Endothelial cell (in vitro differentiated cells): ENCODE measurements around the gene LMAN2L. TPM values are rescaled to one million over a fixed set of nuclear protein-coding genes. Genes with fewer than 3 reads are reported as not detected.

Source experiments
- DNase-seq: peaks from one replicate; pipeline ENCODE4 v3.0.0; 2021; ENCODE audit warnings: low spot score
- H3K27ac Mint-ChIP-seq: one replicate; pipeline ENCODE4 v1.8.0; 2021; ENCODE audit warnings: mixed read lengths, inconsistent platforms; ENCODE audit not compliant: unreplicated experiment
- H3K27me3 Mint-ChIP-seq: one replicate; pipeline ENCODE4 v1.8.0; 2021; ENCODE audit warnings: mild to moderate bottlenecking, moderate library complexity, mixed read lengths, inconsistent platforms; ENCODE audit not compliant: unreplicated experiment
- H3K36me3 Mint-ChIP-seq: one replicate; pipeline ENCODE4 v1.8.0; 2021; ENCODE audit warnings: mild to moderate bottlenecking, low read depth, mixed read lengths, inconsistent platforms; ENCODE audit not compliant: unreplicated experiment
- H3K4me1 Mint-ChIP-seq: one replicate; pipeline ENCODE4 v1.8.0; 2021; ENCODE audit warnings: mild to moderate bottlenecking, mixed read lengths, inconsistent platforms; ENCODE audit not compliant: unreplicated experiment
- H3K4me3 Mint-ChIP-seq: one replicate; pipeline ENCODE4 v1.8.0; 2021; ENCODE audit warnings: mild to moderate bottlenecking, mixed read lengths, inconsistent platforms; ENCODE audit not compliant: unreplicated experiment
- H3K9me3 Mint-ChIP-seq: one replicate; pipeline ENCODE4 v1.8.0; 2021; ENCODE audit warnings: mixed read lengths, inconsistent platforms; ENCODE audit not compliant: unreplicated experiment
- total RNA-seq: library from RNA; stranded (reverse); fragmentation: NEBNext Ultra II Directional; extraction: Animal tissue kit (Norgen Biotek cat#: 25700); gene quantifications from one replicate; pipeline ENCODE4 v1.2.1, GENCODE V29; 2021; ENCODE audit not compliant: unreplicated experiment
- TF ChIP-seq, protein P1 (sequence below): fragments of 200-600 bp; sonication (generic); IDR thresholded peaks from one replicate; pipeline ENCODE4 v1.5.0; 2021; ENCODE audit warnings: antibody characterized with exemption; ENCODE audit not compliant: unreplicated experiment

The LMAN2L gene
- total RNA-seq, 1 donor from 2014 or later = 19.4 TPM

DNA sequence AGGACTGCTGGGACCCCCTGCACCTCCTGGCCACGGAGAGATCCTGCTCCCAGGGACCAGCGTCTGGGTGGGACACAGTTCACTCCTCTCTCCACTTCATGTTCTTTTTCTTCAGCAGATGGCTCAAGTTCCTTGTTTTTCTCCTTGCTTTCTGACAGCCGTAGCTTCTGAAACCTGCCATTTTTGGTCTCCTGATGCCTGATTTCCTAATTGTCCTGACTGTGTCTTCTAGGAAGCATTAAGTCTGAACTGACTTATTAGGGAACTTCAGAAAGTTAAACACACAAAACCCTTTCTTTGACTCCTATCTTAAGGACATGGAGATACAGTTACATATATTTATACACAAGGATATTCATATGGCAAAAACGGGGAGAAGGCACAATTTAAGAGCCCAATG is 43.5 kb upstream of the LMAN2L start:
- no peaks in the 10 kb centered on the region for H3K36me3 Mint-ChIP-seq
- no peak overlapping the region for H3K4me3 Mint-ChIP-seq
- no peak for DNase-seq
- H3K27me3 Mint-ChIP-seq = peaks cover 2% of the 10 kb centered on the region
- H3K4me1 Mint-ChIP-seq = no peaks in the 10 kb centered on the region
- no peak overlapping the region for H3K27ac Mint-ChIP-seq
- H3K9me3 Mint-ChIP-seq = no peaks in the 10 kb centered on the region
- TF ChIP-seq, protein P1, sequence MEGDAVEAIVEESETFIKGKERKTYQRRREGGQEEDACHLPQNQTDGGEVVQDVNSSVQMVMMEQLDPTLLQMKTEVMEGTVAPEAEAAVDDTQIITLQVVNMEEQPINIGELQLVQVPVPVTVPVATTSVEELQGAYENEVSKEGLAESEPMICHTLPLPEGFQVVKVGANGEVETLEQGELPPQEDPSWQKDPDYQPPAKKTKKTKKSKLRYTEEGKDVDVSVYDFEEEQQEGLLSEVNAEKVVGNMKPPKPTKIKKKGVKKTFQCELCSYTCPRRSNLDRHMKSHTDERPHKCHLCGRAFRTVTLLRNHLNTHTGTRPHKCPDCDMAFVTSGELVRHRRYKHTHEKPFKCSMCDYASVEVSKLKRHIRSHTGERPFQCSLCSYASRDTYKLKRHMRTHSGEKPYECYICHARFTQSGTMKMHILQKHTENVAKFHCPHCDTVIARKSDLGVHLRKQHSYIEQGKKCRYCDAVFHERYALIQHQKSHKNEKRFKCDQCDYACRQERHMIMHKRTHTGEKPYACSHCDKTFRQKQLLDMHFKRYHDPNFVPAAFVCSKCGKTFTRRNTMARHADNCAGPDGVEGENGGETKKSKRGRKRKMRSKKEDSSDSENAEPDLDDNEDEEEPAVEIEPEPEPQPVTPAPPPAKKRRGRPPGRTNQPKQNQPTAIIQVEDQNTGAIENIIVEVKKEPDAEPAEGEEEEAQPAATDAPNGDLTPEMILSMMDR = no peak

DNA sequence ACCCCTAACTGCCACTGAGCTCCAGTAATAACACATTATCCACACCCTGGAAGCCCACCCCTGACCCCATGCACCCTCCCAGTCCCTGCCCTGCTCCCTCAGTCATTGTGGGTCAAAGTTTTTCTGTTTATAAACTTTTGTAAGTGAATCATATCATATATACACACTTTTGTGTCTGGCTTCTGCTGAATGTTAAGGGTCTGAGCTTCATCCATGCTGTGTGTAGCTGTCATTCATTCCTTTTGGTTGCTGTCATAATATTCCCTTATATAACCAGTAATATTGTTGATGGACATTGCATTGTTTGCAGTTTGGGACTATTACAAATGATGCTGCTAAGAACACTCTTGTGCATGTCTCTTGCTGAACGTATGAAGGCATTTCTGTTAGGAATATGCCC is 35.3 kb upstream of the LMAN2L start:
- peaks cover 2% of the 10 kb centered on the region for H3K4me1 Mint-ChIP-seq
- no peaks in the 10 kb centered on the region for H3K9me3 Mint-ChIP-seq
- H3K27ac Mint-ChIP-seq = no peak overlapping the region
- TF ChIP-seq, protein P1 = no peak
- H3K27me3 Mint-ChIP-seq = no peaks in the 10 kb centered on the region
- no peak overlapping the region for H3K4me3 Mint-ChIP-seq
- H3K36me3 Mint-ChIP-seq = no peaks in the 10 kb centered on the region
- DNase-seq = no peak

DNA sequence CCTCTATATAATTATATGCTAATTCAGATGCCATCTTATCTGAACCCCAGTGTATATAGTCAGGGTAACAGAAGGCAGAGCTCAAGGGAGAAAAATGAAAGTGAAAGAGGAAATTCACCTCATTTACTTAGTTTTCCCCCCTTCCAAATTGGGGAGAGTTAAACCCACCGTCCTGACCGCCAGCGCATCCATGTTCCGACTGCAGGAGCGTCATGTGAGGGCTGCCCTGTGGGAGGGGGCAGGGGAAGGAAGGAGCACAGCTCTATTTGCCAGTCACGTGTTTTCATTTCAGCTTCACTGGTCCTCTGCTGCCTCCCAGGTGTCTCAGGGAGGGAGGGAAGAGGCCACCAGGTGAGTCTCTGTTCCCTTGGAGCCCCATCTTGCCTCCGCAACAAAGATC is 34.1 kb upstream of the LMAN2L start:
- Mint-ChIP-seq H3K36me3 (no peaks in the 10 kb centered on the region), H3K9me3 (no peaks in the 10 kb centered on the region), H3K4me1 (peaks cover 2% of the 10 kb centered on the region), H3K27me3 (no peaks in the 10 kb centered on the region), H3K27ac (no peak overlapping the region), H3K4me3 (no peak overlapping the region)
- TF ChIP-seq, protein P1 = no peak
- DNase-seq = no peak

DNA sequence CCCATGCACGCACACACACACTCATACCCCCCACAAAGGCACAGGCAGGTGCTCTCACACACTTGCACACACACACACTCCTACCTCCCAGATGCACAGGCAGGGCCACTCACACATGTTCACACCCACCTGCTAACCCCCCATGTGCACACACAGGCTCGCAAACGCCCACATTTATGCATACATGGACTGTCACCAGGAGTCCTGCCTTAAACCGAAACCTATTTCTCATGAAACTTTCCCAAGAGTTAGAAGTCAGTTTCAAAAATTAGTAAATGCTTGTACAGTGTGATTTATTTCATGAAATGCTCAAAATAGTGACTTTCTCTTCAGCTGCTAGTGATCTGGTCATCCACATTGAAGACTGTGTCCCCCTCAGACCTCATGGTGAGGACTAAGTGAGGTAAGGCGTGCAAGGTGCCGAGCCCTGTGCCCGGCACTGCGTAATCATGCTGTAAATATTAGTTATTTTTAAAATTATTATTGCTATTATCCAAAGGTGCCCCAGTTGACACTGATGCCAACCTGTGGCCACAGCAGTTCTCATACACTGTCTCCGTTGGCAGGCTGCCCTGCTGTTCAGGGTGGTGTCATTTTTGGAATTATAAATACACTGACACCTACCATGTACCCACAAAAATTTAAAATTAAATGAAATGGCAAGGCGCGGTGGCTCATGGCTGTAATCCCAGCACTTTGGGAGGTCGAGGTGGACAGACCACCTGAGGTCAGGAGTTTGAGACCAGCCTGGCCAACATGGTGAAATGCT is 33.2 kb upstream of the LMAN2L start:
- Mint-ChIP-seq H3K9me3 (no peaks in the 10 kb centered on the region), H3K4me1 (peaks cover 2% of the 10 kb centered on the region), H3K27me3 (peaks cover 2% of the 10 kb centered on the region), H3K27ac (no peak overlapping the region), H3K36me3 (no peaks in the 10 kb centered on the region), H3K4me3 (no peak overlapping the region)
- no peak for DNase-seq
- TF ChIP-seq, protein P1 = no peak

DNA sequence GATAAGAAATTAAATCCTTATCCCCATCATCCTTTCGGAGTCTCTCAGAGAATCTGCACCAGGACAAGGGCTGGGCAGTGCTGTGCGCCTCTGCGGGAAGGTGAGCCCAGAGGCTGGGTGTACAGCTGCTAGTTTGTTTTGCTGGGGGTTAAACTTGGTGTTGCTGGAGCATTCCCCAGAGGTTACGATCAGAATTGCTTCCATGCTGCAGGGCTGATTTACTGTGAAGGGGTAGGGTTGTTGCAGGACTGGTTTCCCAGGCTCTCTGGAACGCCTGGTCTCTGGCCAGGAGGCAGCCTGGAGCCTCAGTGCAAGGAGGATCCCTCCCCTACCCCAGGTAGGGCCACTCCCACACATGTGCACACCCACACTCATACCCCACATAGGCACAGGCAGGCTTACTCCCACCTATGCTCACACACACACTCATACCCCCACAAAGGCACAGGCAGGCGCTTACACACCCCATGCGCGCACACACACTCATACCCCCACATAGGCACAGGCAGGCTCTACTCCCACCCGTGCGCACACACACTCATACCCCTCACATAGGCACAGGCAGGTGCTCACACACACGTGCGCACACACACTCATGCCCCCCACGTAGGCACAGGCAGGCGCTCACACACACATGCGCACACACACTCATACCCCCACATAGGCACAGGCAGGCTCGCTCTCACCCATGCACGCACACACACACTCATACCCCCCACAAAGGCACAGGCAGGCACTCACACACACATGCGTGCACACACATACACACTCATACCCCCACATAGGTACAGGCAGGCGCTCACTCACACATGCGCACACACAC is 32.1 kb upstream of the LMAN2L start:
- peaks cover 2% of the 10 kb centered on the region for H3K4me1 Mint-ChIP-seq
- no peak overlapping the region for H3K27ac Mint-ChIP-seq
- TF ChIP-seq, protein P1 = no peak
- no peaks in the 10 kb centered on the region for H3K36me3 Mint-ChIP-seq
- H3K9me3 Mint-ChIP-seq = no peaks in the 10 kb centered on the region
- H3K27me3 Mint-ChIP-seq = peaks cover 2% of the 10 kb centered on the region
- no peak for DNase-seq
- no peak overlapping the region for H3K4me3 Mint-ChIP-seq
